Measurements from ENCODE around the gene GAS7. TPM values are rescaled to one million over a fixed set of nuclear protein-coding genes. Genes with fewer than 3 reads are reported as not detected.

GAS7 gene
- total and polyA plus RNA-seq, 7 donors = 1.4 to 16.9 (median 7.0) TPM

DNA sequence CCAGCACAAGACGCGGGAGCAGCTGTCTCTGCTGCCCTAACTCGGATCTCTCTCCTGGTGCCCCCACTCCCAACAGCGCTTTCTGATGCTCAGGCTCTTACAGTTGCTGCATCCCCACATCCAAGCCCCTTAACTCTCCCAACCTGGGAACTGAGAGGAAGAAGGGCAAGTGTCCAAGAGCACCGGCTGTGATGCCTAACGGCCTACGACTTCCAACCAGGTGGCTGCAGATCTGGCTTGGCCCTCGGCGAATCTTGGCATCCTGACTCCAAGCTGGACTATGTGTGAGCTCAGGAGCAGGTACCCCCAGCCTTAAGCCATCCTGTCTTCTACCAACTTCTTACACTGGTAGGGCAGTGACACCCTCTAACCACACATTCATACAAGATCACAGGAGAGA is 255.1 kb downstream of the GAS7 start:
- Histone ChIP-seq H3K27ac (no peak overlapping the region), H3K9me3 (peaks cover 2% of the 10 kb centered on the region), H3K27me3 (ENCODE audit: insufficient read depth in 3 of 3, low read length in 2 of 3) (no peaks in the 10 kb centered on the region), H3K4me1 (no peaks in the 10 kb centered on the region), H3K36me3 (ENCODE audit: insufficient read depth in 1 of 2, low read depth in 1 of 2) (no peaks in the 10 kb centered on the region), H3K4me3 (no peak overlapping the region)
- TF ChIP-seq, protein P1, sequence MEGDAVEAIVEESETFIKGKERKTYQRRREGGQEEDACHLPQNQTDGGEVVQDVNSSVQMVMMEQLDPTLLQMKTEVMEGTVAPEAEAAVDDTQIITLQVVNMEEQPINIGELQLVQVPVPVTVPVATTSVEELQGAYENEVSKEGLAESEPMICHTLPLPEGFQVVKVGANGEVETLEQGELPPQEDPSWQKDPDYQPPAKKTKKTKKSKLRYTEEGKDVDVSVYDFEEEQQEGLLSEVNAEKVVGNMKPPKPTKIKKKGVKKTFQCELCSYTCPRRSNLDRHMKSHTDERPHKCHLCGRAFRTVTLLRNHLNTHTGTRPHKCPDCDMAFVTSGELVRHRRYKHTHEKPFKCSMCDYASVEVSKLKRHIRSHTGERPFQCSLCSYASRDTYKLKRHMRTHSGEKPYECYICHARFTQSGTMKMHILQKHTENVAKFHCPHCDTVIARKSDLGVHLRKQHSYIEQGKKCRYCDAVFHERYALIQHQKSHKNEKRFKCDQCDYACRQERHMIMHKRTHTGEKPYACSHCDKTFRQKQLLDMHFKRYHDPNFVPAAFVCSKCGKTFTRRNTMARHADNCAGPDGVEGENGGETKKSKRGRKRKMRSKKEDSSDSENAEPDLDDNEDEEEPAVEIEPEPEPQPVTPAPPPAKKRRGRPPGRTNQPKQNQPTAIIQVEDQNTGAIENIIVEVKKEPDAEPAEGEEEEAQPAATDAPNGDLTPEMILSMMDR (IDR thresholded peaks at IDR 0.05) = no peak
- ATAC-seq = no peak
- WGBS, 3 donors = 59 to 68% (median 64%) methylated on average over 9 of the region's 9 CpGs
- intact Hi-C loops (cut with DNase I) = no loop called here
- no peak for DNase-seq

DNA sequence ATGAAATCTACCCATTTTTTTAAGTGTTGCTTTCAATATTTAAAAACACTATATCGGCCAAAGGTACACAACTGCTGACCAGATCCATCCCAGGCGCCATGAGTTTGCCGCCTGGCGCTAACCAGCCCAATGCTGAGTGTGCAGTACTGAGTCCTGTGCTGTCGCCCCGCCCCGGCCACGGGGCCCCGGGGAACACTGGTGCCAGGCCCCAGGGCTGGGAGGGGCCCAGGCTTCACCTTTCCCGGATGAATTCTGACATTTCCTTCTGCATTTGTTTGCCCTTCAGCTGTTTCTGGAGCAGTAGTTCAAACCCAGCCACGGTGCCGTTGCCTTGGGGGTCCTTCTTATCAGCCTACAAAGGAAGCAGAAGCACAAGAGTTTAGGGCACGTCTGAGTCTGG is 255.5 kb downstream of the GAS7 start:
- Histone ChIP-seq H3K27ac (no peak overlapping the region), H3K27me3 (ENCODE audit: insufficient read depth in 3 of 3, low read length in 2 of 3) (no peaks in the 10 kb centered on the region), H3K36me3 (ENCODE audit: insufficient read depth in 1 of 2, low read depth in 1 of 2) (no peaks in the 10 kb centered on the region), H3K4me1 (no peaks in the 10 kb centered on the region), H3K4me3 (no peak overlapping the region), H3K9me3 (peaks cover 6% of the 10 kb centered on the region)
- TF ChIP-seq, protein P1 (IDR thresholded peaks at IDR 0.05) = no peak
- intact Hi-C loops (cut with DNase I) = no loop called here
- 80 to 87% (median 84%) methylated on average over 13 of the region's 13 CpGs for WGBS, 3 donors
- no peak for ATAC-seq
- no peak for DNase-seq

DNA sequence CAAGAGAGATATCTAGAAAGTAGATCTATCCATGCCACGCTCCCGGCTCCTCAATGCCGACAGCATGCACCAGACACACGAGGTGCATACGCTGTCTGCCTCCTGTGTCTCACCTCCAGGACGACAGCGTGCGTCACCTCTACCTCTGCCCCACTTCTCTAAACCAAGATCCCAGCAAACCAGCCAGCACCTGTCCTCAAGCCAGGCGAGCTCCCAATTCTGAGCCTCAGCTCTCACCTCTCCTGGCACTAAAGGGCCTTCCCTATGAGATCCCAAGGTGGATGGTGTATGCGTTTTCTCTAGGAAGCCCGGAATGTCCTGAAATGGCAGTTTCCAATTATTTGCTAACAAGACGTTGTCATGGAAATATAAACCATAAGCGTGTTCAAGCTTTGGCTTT is 257.1 kb downstream of the GAS7 start:
- H3K27me3 ChIP-seq (ENCODE audit: insufficient read depth in 3 of 3, low read length in 2 of 3) = no peaks in the 10 kb centered on the region
- peaks cover 6% of the 10 kb centered on the region for H3K9me3 ChIP-seq
- 86 to 91% (median 88%) methylated on average over 13 of the region's 13 CpGs for WGBS, 3 donors
- H3K27ac ChIP-seq = no peak overlapping the region
- ATAC-seq = no peak
- no peaks in the 10 kb centered on the region for H3K36me3 ChIP-seq (ENCODE audit: insufficient read depth in 1 of 2, low read depth in 1 of 2)
- H3K4me1 ChIP-seq = no peaks in the 10 kb centered on the region
- TF ChIP-seq, protein P1 (IDR thresholded peaks at IDR 0.05) = no peak
- no peak for DNase-seq
- intact Hi-C loops (cut with DNase I) = no loop called here
- H3K4me3 ChIP-seq = no peak overlapping the region

DNA sequence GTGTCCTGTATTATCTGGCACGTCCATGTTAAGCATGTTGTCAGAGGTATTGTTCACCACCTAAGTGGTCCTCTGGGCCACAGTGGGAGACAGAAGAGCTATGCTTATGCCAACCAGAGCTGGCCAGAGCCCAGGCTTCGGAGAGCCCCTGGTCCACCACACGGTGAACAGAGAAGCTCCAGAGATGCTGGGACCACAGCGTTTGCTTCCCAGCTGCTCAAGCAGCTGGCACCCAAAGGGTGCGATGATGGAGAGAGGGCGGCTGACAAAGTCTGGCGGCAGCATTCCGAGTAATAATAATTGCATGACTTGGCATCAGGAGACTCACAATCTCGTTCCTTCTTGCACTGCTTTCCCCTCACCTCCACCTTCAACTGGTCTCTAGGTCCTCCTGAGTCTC is 257.6 kb downstream of the GAS7 start:
- 48 to 63% (median 58%) methylated on average over 9 of the region's 9 CpGs for WGBS, 3 donors
- Histone ChIP-seq H3K27me3 (ENCODE audit: insufficient read depth in 3 of 3, low read length in 2 of 3) (no peaks in the 10 kb centered on the region), H3K36me3 (ENCODE audit: insufficient read depth in 1 of 2, low read depth in 1 of 2) (no peaks in the 10 kb centered on the region), H3K9me3 (peaks cover 6% of the 10 kb centered on the region), H3K4me1 (no peaks in the 10 kb centered on the region), H3K27ac (no peak overlapping the region), H3K4me3 (no peak overlapping the region)
- intact Hi-C loops (cut with DNase I) = no loop called here
- no peak for DNase-seq
- ATAC-seq = no peak
- TF ChIP-seq, protein P1 (IDR thresholded peaks at IDR 0.05) = no peak

DNA sequence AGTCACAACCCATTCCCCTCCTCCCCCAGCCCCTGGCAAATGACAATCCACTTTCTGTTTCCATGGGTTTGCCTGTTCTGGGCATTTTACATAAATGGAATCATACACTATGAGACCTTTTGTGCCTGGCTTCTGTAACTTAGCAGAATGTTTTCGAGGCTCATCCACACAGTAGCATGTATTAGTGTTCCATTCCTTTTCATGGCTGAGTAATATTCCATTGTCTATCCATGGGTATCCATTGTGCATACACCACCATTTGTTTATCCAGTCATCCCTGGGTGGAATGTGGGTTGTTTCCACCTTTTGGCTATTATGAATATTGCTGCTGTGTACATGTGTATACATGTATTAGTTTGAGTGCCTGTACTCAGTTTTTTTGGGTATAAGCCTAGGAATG is 259.6 kb downstream of the GAS7 start:
- H3K27ac ChIP-seq = no peak overlapping the region
- intact Hi-C loops (cut with DNase I) = no loop called here
- H3K27me3 ChIP-seq (ENCODE audit: insufficient read depth in 3 of 3, low read length in 2 of 3) = no peaks in the 10 kb centered on the region
- H3K9me3 ChIP-seq = peaks cover 6% of the 10 kb centered on the region
- DNase-seq (no peak), ATAC-seq (no peak)
- TF ChIP-seq, protein P1 (IDR thresholded peaks at IDR 0.05) = no peak
- no peak overlapping the region for H3K4me3 ChIP-seq
- H3K4me1 ChIP-seq = no peaks in the 10 kb centered on the region
- no peaks in the 10 kb centered on the region for H3K36me3 ChIP-seq (ENCODE audit: insufficient read depth in 1 of 2, low read depth in 1 of 2)
- WGBS, 3 donors = 85 to 94% (median 94%) methylated on average over 1 of the region's 1 CpG

Measured in psoas muscle (tissue), 8 donors.